ENCODE data around the gene SMURF1. TPM values are rescaled to one million over a fixed set of nuclear protein-coding genes. Genes with fewer than 3 reads are reported as not detected.

The SMURF1 gene
- total RNA-seq, 4 donors from 2014 or later: 16.4 to 36.2 (median 24.6) TPM

DNA sequence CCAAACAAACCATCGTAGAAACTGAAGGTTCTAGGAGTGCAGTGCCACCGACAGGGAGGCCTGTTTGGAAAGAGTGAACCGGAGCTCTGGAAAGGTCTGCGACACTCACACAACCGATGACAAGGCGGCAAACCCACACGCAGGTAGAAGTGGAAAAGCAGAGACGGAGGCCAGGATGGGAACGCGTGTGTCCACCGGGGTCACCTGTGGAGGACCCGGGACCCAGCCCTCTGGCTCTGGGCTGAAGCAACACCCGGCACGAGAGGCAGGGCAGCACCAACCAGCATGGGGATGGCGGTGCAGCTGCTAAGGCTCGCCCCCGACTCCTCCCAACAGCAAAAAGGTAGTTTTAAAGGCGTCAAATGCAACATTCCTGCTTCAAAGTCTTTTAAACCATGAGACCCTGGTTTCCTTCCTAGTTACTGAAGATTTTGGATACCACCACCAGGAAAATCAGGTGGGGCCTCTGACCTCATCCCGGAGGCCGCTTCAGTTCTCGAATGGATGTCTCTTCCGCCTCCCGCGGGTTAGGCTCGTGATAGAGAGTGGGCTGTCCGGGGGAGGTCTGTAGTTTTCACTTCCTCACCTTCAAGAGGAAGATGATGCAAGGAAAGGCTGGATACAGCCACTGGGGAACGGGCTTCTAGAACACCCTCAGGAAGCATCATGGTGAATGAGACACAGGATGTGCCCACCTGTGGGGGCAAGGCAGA lies 115.5 kb downstream of the SMURF1 start:
- H3K27me3 ChIP-seq: no peaks in the 10 kb centered on the region
- WGBS, 2 donors: 83 to 90% methylated on average over 24 of the region's 27 CpGs
- no peak for DNase-seq
- no peak overlapping the region for H3K4me3 ChIP-seq
- intact Hi-C loops (cut with DNase I): no loop called here
- TF ChIP-seq, protein P1, sequence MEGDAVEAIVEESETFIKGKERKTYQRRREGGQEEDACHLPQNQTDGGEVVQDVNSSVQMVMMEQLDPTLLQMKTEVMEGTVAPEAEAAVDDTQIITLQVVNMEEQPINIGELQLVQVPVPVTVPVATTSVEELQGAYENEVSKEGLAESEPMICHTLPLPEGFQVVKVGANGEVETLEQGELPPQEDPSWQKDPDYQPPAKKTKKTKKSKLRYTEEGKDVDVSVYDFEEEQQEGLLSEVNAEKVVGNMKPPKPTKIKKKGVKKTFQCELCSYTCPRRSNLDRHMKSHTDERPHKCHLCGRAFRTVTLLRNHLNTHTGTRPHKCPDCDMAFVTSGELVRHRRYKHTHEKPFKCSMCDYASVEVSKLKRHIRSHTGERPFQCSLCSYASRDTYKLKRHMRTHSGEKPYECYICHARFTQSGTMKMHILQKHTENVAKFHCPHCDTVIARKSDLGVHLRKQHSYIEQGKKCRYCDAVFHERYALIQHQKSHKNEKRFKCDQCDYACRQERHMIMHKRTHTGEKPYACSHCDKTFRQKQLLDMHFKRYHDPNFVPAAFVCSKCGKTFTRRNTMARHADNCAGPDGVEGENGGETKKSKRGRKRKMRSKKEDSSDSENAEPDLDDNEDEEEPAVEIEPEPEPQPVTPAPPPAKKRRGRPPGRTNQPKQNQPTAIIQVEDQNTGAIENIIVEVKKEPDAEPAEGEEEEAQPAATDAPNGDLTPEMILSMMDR (IDR thresholded peaks at IDR 0.05): no peak
- no peak for TF ChIP-seq POLR2A (IDR thresholded peaks at IDR 0.05)
- no peak overlapping the region for H3K27ac ChIP-seq
- no peaks in the 10 kb centered on the region for H3K9me3 ChIP-seq
- peaks cover 39 to 69% (median 39%) of the 10 kb centered on the region in 3 donors for H3K36me3 ChIP-seq
- H3K4me1 ChIP-seq: peaks cover 3 to 20% (median 5%) of the 10 kb centered on the region in 3 donors

DNA sequence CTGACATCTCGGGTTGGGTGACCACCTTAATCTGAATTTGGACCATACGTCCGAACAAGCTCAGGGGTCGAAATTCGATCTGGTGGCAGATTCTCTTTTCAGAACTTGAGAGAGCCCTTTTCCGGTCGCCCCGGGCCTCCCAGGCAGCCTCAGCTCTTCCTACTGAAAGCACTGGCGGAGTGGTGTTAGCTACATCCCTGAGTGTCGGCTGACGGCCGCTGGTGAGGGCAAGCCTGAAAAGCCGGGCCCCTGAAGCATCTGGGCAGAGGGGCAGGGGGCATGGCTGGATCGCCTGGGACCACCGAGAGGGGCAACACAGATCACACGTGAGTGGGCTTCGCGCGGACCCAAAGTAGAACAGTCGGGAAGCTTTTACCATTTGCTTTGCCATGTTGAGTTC lies 116.1 kb downstream of the SMURF1 start:
- intact Hi-C loops (cut with DNase I): no loop called here
- TF ChIP-seq, protein P1 (IDR thresholded peaks at IDR 0.05): no peak
- TF ChIP-seq POLR2A (IDR thresholded peaks at IDR 0.05): no peak
- no peak for DNase-seq
- Histone ChIP-seq H3K4me3 (no peak overlapping the region), H3K27me3 (no peaks in the 10 kb centered on the region), H3K27ac (no peak overlapping the region), H3K36me3 (peaks cover 33 to 63% (median 34%) of the 10 kb centered on the region in 3 donors), H3K4me1 (peaks cover 3 to 22% (median 5%) of the 10 kb centered on the region in 3 donors), H3K9me3 (no peaks in the 10 kb centered on the region)
- 86 to 90% methylated on average over 12 to 13 of the region's 20 CpGs for WGBS, 2 donors

DNA sequence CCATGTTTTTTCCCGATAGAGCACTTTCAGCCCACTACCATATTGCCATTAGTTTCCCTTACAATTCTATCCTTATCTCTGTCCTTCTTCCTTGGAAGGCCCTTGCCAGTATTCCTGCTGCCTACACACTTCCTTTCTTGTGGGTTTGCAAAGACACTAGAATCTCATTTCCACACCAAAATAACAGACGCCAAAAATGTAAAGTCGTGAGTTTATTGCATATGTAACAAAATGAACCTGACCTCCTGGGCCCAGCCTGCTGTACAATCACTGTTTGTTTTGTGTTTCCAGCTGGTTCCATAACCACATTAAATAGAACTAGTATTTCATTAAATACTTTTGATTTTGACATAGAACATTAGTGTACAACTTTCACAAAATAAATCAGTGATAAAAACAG lies 116.7 kb downstream of the SMURF1 start:
- intact Hi-C loops (cut with DNase I): no loop called here
- Histone ChIP-seq H3K4me3 (no peak overlapping the region), H3K4me1 (peaks cover 3 to 28% (median 5%) of the 10 kb centered on the region in 3 donors), H3K36me3 (peaks cover 29 to 57% (median 30%) of the 10 kb centered on the region in 3 donors), H3K9me3 (no peaks in the 10 kb centered on the region), H3K27me3 (no peaks in the 10 kb centered on the region), H3K27ac (no peak overlapping the region)
- no peak for DNase-seq
- 58 to 66% methylated on average over 3 of the region's 3 CpGs for WGBS, 2 donors
- no peak for TF ChIP-seq POLR2A (IDR thresholded peaks at IDR 0.05)
- TF ChIP-seq, protein P1 (IDR thresholded peaks at IDR 0.05): no peak

GRCh38 chr7:99024066-99024465 lies 119.8 kb downstream of the SMURF1 start:
- Histone ChIP-seq H3K27ac (peak overlapping the region in 2 of 4 donors; percentile 30 to 36), H3K27me3 (no peaks in the 10 kb centered on the region), H3K36me3 (peaks cover 4 to 42% (median 9%) of the 10 kb centered on the region in 3 donors), H3K9me3 (no peaks in the 10 kb centered on the region), H3K4me3 (no peak overlapping the region), H3K4me1 (peaks cover 0 to 27% (median 0%) of the 10 kb centered on the region in 3 donors)
- TF ChIP-seq, protein P1 (IDR thresholded peaks at IDR 0.05): no peak
- no peak for TF ChIP-seq POLR2A (IDR thresholded peaks at IDR 0.05)
- DNase-seq: no peak
- intact Hi-C loops (cut with DNase I): no loop called here

GRCh38 chr7:99021941-99022560 lies 121.9 kb downstream of the SMURF1 start:
- Histone ChIP-seq H3K27me3 (no peaks in the 10 kb centered on the region), H3K36me3 (peaks cover 0 to 28% (median 0%) of the 10 kb centered on the region in 3 donors), H3K9me3 (no peaks in the 10 kb centered on the region), H3K4me3 (no peak overlapping the region), H3K4me1 (peaks cover 0 to 27% (median 0%) of the 10 kb centered on the region in 3 donors), H3K27ac (peak overlapping the region; percentile 3 to 67 (median 38))
- no peak for DNase-seq
- TF ChIP-seq, protein P1 (IDR thresholded peaks at IDR 0.05): no peak
- TF ChIP-seq POLR2A (IDR thresholded peaks at IDR 0.05): no peak
- 58 to 63% methylated on average over 3 of the region's 3 CpGs for WGBS, 2 donors
- intact Hi-C loops (cut with DNase I): no loop called here

Data from esophagus squamous epithelium (tissue), 5 donors.